ENCODE results near the gene SLC2A9.

Gene SLC2A9

DNA sequence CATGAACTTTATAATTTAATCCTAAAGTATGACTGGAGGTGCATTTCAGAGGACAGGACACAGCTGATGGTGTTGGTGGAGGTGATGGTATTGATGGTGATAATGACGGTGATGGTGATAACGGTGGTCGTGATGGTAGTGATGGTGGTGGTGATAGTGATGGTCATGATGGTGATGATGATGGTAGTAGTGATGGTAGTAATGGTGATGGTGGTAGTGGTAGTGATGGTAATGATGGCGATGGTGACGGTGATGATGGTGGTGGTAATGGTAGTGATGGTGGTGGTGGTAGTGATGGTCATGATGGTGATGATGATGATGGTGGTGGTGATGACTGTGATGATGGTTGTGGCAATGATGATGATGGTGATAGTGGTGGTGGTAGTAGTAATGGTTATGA is 40.4 kb downstream of the SLC2A9 start:
- no peak for DNase-seq (ENCODE audit: low read depth)
- H3K4me3 ChIP-seq (ENCODE audit: low read depth, low read length), result no peak overlapping the region
- TF ChIP-seq, protein P1, sequence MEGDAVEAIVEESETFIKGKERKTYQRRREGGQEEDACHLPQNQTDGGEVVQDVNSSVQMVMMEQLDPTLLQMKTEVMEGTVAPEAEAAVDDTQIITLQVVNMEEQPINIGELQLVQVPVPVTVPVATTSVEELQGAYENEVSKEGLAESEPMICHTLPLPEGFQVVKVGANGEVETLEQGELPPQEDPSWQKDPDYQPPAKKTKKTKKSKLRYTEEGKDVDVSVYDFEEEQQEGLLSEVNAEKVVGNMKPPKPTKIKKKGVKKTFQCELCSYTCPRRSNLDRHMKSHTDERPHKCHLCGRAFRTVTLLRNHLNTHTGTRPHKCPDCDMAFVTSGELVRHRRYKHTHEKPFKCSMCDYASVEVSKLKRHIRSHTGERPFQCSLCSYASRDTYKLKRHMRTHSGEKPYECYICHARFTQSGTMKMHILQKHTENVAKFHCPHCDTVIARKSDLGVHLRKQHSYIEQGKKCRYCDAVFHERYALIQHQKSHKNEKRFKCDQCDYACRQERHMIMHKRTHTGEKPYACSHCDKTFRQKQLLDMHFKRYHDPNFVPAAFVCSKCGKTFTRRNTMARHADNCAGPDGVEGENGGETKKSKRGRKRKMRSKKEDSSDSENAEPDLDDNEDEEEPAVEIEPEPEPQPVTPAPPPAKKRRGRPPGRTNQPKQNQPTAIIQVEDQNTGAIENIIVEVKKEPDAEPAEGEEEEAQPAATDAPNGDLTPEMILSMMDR (conservative IDR thresholded peaks at IDR 0.05; ENCODE audit: low read depth, low read length), result no peak

DNA sequence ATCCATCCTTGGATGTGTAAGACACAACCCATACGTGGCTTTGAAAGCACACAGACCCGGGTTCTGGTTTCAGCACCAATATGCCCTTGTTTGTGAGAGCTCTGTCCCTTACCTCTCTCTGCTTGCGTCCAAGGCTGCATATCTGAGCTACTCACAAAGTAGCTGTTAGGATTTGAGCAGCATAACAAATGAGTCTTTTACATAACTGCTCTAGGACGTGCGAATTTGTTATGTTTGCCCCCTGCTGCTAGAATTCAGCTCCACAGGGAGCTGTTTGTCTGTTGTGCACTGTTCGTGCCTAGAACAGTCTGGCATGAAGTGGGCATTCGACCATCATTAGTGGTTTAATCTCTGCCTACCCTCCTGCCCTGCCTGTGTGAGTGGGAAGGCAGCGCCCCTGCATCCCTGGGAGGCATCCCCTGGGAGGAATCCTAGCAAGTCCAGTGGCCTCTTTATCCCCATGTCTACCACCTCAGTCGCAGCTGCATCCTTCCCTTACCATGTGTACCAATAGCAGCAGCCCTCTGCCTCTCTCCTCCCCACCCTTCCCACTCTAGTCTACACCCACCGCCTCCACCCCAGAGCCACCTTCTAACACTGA is 42.1 kb downstream of the SLC2A9 start:
- no peak overlapping the region for H3K4me3 ChIP-seq (ENCODE audit: low read depth, low read length)
- TF ChIP-seq, protein P1 (conservative IDR thresholded peaks at IDR 0.05; ENCODE audit: low read depth, low read length), result peak; percentile 35
- peak; percentile 76 for DNase-seq (ENCODE audit: low read depth)

DNA sequence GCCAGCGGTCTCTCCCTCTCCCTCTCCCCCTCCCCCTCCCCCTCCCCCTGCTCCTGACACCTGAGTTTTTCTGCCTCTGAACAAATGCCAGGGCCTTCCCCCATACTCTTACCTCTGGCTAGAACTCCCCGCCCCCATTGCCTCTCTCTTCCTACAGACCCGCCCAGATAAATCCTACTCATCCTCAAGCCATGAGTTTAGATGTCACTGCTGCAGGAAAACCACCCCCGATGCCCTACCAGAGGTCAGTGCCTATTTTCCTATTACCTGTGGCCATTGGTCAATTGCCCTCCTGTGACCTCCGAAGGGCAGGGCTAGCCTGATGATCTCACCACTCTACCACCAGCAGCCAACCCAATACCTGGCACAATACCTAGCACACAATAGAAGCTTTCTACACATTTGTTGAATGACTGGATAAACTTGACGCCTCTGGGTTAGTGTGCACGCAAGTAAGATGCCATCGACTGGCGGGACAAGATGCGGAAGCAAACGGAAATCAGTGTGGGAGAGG is 43.7 kb downstream of the SLC2A9 start:
- TF ChIP-seq, protein P1 (conservative IDR thresholded peaks at IDR 0.05; ENCODE audit: low read depth, low read length), result no peak
- no peak for DNase-seq (ENCODE audit: low read depth)
- H3K4me3 ChIP-seq (ENCODE audit: low read depth, low read length), result no peak overlapping the region

GRCh38 chr4:9976781-9977180 is 44.5 kb downstream of the SLC2A9 start:
- DNase-seq (ENCODE audit: low read depth), result no peak
- no peak overlapping the region for H3K4me3 ChIP-seq (ENCODE audit: low read depth, low read length)
- TF ChIP-seq, protein P1 (conservative IDR thresholded peaks at IDR 0.05; ENCODE audit: low read depth, low read length), result no peak

DNA sequence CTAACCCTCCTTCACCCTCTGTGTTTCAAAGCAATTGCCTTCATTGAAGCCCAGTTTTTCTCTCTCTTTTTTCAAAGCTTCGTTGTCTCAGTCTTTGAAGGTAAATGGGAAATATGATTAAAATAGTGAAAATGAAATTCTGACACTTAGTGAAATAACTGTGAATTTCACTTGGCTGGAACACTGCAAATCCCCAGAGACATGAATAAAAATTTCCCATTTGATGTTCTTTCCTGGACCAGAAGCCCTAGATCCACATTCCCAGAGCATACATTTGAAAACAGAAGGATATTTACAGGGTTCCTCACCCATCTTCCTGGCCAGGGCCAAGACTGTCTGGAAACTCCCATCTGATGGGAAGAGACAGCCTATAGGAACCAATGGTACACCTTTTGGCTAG is 45.0 kb downstream of the SLC2A9 start:
- H3K4me3 ChIP-seq (ENCODE audit: low read depth, low read length), result no peak overlapping the region
- TF ChIP-seq, protein P1 (conservative IDR thresholded peaks at IDR 0.05; ENCODE audit: low read depth, low read length), result no peak
- no peak for DNase-seq (ENCODE audit: low read depth)

GRCh38 chr4:9971711-9972110 is 49.6 kb downstream of the SLC2A9 start:
- H3K4me3 ChIP-seq (ENCODE audit: low read depth, low read length), result no peak overlapping the region
- TF ChIP-seq, protein P1 (conservative IDR thresholded peaks at IDR 0.05; ENCODE audit: low read depth, low read length), result no peak
- DNase-seq (ENCODE audit: low read depth), result no peak

GRCh38 chr4:9970399-9971011 is 50.8 kb downstream of the SLC2A9 start:
- H3K4me3 ChIP-seq (ENCODE audit: low read depth, low read length), result no peak overlapping the region
- TF ChIP-seq, protein P1 (conservative IDR thresholded peaks at IDR 0.05; ENCODE audit: low read depth, low read length), result no peak
- no peak for DNase-seq (ENCODE audit: low read depth)
